Stomach smooth muscle (tissue), 2 donors: ENCODE measurements around the gene PIP4P1.
A peak's percentile ranks its signal among the peaks of the same experiment; 100 is the strongest.

Experiments used
- H3K27ac ChIP-seq: one replicate; pipeline ENCODE4 v1.7.0; 2013; ENCODE audit warnings: mild to moderate bottlenecking, low read length, inconsistent platforms
- H3K27me3 ChIP-seq, 2 donors: one replicate each; pipeline ENCODE4 v1.7.0; 2013; ENCODE audit warnings: low read length in 2 of 2; ENCODE audit not compliant: insufficient read depth in 2 of 2, control insufficient read depth in 1 of 2
- H3K36me3 ChIP-seq, 2 donors: one replicate each; pipeline ENCODE4 v1.7.0; 2013; ENCODE audit warnings: low read length in 2 of 2; ENCODE audit not compliant: control insufficient read depth in 2 of 2, insufficient read depth in 2 of 2
- H3K4me1 ChIP-seq: one replicate; pipeline ENCODE4 v1.7.0; 2013; ENCODE audit warnings: low read length; ENCODE audit not compliant: control insufficient read depth, insufficient read depth
- H3K4me3 ChIP-seq, 2 donors: one replicate each; pipeline ENCODE4 v1.7.0; 2013; ENCODE audit warnings: low read length in 2 of 2
- H3K9ac ChIP-seq, 2 donors: one replicate each; pipeline ENCODE4 v1.7.0; 2013; ENCODE audit warnings: low read length in 2 of 2, mild to moderate bottlenecking in 1 of 2
- H3K9me3 ChIP-seq, 2 donors: one replicate each; pipeline ENCODE4 v1.7.0; 2013; ENCODE audit warnings: low read length in 2 of 2; ENCODE audit not compliant: control insufficient read depth in 2 of 2
- donor health status: healthy.
- donor health status: Pancreatic carcinoma.

PIP4P1 gene

DNA sequence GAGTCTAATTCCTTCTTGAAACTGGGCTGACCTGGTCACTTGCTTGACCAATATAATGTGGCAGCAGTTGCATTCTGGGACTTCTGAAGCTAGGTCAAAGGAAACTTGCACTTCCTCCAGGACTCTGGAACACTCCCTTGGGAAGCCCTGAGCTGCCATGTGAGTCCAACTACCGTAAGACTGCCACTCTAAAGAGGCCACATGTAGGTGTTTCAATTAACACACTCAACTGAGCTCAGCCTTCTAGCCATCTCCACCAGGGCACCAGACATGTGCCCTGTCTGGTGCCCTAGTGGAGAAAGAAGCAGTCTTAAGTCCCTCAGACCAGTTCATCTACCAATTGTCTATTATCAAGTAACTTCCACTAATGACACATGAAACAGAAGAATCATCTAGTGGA lies 41.8 kb downstream of the PIP4P1 start:
- no peaks in the 10 kb centered on the region for H3K27me3 ChIP-seq
- peaks cover 3% of the 10 kb centered on the region for H3K4me1 ChIP-seq
- no peak overlapping the region for H3K9ac ChIP-seq

DNA sequence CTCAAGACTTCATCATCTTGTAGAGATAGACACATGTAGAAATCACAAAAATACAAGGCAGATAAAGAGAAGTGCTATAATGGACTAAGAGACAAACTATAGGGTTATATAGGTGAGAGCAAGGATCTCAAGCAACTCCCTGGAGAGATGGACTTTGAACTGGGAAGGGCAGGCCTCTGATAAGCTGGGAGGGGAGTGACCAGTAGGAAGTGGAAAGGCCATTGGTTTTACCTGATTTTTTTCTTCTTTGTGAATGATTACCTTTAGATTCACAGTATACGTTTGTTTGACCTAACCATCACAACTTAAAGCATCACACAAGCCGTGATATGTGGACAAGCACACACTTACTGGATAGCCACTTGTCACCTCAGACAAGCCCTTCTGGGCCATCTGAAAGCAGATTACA lies 42.7 kb downstream of the PIP4P1 start:
- Histone ChIP-seq H3K4me1 (peaks cover 10% of the 10 kb centered on the region), H3K27ac (no peak overlapping the region), H3K4me3 (no peak overlapping the region), H3K9ac (no peak overlapping the region), H3K9me3 (no peaks in the 10 kb centered on the region), H3K36me3 (no peaks in the 10 kb centered on the region), H3K27me3 (no peaks in the 10 kb centered on the region)

More for the DNA sequence above, 41.8 kb downstream of the PIP4P1 start:
- no peak overlapping the region for H3K4me3 ChIP-seq
- H3K36me3 ChIP-seq, result no peaks in the 10 kb centered on the region
- H3K9me3 ChIP-seq, result no peaks in the 10 kb centered on the region
- H3K27ac ChIP-seq, result no peak overlapping the region

DNA sequence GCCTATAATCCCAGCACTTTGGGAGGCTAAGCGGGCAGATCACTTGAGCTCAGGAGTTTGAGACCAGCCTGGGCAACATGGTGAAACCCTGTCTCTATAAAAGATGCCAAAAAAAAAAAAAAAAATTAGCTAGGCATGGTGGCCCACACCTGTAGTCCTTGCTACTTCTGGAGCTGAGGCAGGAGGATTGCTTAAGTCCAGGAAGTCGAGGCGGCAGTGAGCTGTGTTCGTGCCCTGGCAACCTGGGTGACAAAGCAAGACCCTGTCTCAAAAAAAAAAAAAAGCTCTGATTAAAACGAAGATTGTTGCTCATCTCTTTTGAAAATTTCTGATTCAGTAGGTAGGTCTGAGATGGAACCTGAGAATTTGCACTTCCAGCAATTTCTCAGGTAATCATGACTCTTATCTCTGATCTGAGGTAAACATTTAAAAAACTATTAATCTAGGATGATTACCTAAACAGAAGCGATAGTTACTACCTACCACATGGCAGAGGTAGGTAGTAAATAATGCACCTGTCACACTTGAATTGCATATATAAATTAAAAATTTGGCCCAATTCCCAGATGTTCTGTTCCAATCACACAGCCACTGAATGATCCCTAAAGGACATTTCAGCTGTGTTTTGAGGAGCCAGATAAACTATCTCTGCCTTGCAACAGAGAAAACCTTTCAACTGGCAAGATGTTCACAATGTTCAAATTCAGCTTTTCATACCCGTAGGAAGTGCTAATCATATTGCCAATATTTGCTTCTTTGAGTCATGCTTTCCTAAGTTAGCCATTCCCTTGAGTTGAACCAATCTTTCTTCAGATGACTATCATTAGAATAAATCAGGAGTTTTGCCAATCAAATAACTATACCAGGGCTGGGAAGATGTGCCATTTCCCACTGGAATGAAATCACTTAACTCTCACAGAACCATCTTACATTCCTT lies 43.7 kb downstream of the PIP4P1 start:
- Histone ChIP-seq H3K9me3 (no peaks in the 10 kb centered on the region), H3K4me1 (peaks cover 10% of the 10 kb centered on the region), H3K9ac (no peak overlapping the region), H3K27me3 (no peaks in the 10 kb centered on the region), H3K27ac (no peak overlapping the region), H3K36me3 (no peaks in the 10 kb centered on the region), H3K4me3 (no peak overlapping the region)

DNA sequence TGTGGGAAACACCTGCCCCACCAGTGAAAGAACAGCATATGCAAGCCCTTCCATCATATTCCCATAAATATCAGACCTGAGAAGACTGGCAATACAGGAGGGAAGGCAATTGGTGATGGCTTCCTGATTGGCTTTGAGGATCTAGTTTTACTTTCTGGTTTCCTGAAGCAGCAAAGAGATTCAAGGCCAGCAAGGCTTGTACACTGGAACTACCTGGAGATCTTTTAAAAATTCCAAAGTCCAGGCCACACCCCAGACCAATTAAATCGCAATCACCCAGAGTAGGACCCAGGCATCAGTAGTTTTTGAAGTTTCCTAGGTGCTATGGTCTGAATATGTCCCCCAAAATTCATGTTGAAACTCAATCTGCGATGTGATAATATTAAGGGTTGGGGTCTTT lies 45.0 kb downstream of the PIP4P1 start:
- Histone ChIP-seq H3K4me1 (peaks cover 12% of the 10 kb centered on the region), H3K27ac (no peak overlapping the region), H3K9ac (no peak overlapping the region), H3K27me3 (no peaks in the 10 kb centered on the region), H3K9me3 (no peaks in the 10 kb centered on the region), H3K4me3 (no peak overlapping the region), H3K36me3 (no peaks in the 10 kb centered on the region)

DNA sequence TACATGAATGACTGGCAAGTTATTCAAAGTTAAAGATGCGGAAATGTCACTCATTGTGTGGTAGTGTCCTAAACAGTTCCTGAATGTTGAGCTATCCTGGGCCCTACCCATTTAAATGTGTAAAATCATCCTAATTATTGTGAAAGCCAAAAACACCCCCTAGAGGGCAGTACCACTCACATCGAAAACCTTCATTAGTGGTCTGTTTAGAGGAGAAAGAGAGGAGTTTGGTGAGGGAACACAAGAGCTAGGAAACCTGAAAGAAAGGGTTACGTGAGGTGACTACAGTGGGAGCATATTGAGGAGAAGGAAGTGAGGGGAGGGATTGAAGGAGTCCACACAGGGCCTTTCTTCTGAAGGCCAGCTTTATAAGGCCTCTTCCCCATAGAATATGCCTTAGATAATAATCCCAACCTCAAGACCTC lies 45.4 kb downstream of the PIP4P1 start:
- Histone ChIP-seq H3K27ac (no peak overlapping the region), H3K4me3 (no peak overlapping the region), H3K4me1 (peaks cover 15% of the 10 kb centered on the region), H3K9ac (no peak overlapping the region), H3K27me3 (no peaks in the 10 kb centered on the region), H3K36me3 (no peaks in the 10 kb centered on the region), H3K9me3 (no peaks in the 10 kb centered on the region)

DNA sequence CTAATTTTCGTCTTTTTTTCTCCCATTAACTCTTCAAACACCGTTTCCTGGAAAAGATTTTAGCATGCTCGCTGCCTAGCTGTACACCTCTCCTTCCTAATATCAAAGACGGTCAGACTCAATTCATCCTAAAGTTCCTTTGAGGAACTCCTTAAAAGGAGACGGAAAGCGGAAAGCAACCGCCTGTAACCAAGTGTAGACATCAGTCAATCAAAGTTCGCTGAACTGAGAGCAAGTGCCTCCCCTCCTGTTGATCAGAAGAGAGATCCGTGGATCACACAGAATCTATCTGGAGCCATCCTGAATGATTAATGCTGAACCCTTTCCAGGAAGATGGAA lies 47.5 kb downstream of the PIP4P1 start:
- Histone ChIP-seq H3K4me1 (peaks cover 15% of the 10 kb centered on the region), H3K9ac (peak overlapping the region; percentile 85 to 97), H3K9me3 (no peaks in the 10 kb centered on the region), H3K27ac (peak overlapping the region; percentile 96), H3K27me3 (no peaks in the 10 kb centered on the region), H3K36me3 (no peaks in the 10 kb centered on the region), H3K4me3 (peak overlapping the region; percentile 82 to 96)

DNA sequence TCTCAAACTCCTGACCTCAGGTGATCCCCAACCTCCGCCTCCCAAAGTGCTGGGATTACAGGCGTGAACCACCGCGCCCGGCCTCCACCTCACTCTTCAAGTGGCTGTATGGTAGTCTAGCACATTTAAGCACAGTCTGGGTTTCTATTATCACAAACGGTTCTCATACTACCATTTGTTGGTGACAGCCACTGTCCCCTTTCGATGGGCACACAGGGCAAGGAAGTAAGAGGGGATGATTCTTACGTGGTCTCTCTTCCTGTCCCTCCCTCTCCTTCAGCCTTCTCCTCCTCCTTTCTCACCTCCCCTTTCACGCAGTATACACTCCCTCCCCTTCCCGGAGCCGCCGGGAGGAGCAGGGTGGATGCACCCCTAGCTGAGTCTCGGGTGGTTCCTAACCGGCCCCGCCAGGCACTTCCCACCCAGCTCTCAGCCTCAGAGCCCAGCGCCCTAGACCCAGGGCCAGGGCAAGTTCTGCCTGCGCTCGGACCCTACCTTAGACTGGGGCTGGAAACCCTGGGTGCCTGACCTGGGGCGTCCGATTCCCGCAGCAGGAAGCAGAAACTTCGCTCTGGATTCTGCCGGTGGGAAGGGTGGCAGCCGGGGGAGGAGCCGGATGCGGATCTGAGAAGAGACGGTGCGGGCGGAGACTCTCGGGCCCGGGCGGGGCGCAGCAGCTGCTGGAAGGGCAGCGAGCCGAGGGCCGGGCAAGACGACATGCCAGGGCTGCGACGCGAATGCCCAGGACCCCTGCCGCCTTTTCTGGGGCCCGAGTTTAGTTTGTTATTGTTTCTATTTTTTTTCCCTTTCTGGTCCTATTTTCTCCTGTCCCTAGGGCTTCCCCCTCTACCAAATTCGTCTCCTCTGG lies 48.1 kb downstream of the PIP4P1 start, which contains the start of gene TEP1:
TSS of gene TEP1 (minus strand) at position 626 of the 868 bp plus-strand sequence. CDS start 5,062 bp downstream, outside the sequence.
- Histone ChIP-seq H3K27me3 (no peaks in the 10 kb centered on the region), H3K9ac (peak within 1 kb of the TSS; percentile 85 to 97), H3K9me3 (no peaks in the 10 kb centered on the region), H3K27ac (peak within 1 kb of the TSS; percentile 96), H3K4me3 (peak within 1 kb of the TSS; percentile 82 to 96), H3K4me1 (peaks cover 15% of the 10 kb centered on the region), H3K36me3 (peaks cover 2 to 3% of the 10 kb centered on the region in 2 donors)

DNA sequence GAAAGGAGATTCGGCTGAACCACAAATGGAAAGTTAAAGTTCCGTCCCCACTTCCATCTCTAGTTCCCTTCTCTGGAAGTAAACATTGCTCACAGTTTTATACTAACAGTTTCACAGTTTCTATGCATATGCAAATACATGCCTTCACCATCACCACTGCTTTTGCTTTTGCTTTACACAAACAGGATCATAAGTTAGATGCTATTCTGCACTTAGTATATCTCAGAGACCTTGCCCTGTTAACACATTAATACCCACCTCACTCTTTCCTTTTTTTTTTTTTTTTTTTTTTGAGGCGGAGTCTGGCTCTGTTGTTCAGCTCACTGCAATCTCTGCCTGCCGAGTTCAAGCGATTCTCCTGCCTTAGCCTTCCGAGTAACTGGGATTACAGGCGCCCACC lies 48.8 kb downstream of the PIP4P1 start:
- H3K36me3 ChIP-seq, result peaks cover 9 to 10% of the 10 kb centered on the region in 2 donors
- peaks cover 15% of the 10 kb centered on the region for H3K4me1 ChIP-seq
- H3K27me3 ChIP-seq, result no peaks in the 10 kb centered on the region
- peak overlapping the region; percentile 85 to 97 for H3K9ac ChIP-seq
- H3K27ac ChIP-seq, result peak overlapping the region; percentile 96
- no peaks in the 10 kb centered on the region for H3K9me3 ChIP-seq
- peak overlapping the region; percentile 82 to 96 for H3K4me3 ChIP-seq

DNA sequence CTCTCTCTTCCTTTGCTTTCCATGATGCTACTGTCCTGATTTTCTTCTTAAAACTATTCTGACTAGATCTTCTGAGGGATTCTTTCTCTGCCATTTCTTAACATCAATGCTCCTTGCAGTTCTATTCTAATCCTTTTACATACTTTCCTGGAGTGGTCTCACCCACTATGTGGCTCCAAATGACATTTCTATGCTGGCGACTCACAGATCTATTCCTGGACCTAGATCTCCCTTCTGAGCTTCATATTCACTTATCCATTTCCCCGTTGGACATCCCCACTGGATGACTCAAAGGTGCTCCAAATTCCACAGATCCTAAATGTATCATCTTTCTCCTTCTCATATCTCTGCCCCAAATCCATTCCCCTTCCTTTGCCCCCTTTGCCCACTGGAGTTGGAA lies 52.0 kb downstream of the PIP4P1 start:
- Histone ChIP-seq H3K36me3 (peaks cover 31 to 34% of the 10 kb centered on the region in 2 donors), H3K4me3 (no peak overlapping the region), H3K4me1 (peaks cover 12% of the 10 kb centered on the region), H3K9ac (no peak overlapping the region), H3K27ac (no peak overlapping the region), H3K9me3 (no peaks in the 10 kb centered on the region), H3K27me3 (no peaks in the 10 kb centered on the region)
